ENCODE results near the gene SPDEF.
A peak's percentile ranks its signal among the peaks of the same experiment; 100 is the strongest.

Gene SPDEF

DNA sequence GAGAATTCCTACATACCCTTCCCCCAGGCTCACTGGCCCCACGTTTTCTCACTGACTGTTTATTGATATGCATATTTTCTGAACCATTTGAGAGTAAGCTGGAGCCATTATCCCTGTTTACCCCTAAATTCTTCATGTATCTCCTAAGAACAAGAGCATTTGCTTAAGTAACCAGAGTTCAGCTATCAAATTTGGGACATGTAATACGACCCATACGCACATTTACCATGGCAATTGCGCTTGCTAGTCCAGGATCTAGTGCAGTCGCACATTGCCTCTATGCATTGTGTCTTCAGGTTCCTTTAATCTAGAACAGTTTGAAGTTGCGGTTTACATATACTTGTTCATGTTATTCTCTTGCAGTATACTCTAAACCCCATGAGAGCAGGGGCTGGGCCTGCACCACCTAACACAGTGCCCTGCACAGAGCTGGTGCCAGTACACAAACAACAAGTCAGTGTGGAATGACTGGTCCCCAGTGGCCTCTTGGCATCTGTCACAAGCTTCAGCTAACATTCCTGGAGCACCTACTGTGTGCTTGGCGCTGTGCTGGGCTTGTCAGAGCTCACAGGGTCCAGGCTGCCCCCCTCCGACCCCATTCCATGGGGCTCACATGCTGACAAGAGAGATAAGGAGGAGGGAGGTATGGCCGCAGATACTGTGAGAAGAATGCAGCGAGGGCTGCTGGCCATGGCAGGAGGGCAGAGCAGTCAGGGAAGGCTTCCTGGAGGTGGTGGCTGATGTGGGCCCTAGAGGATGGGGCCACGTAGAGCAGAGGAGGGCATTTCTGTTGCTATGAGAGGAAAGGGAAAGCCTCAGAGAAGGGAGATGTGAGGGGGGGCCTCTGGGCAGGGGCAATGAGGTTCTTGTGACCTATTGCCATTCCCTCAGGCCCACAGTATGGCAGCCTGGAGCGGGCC is 28.1 kb downstream of the SPDEF start:
- no peak for ATAC-seq
- TF ChIP-seq, protein P1, sequence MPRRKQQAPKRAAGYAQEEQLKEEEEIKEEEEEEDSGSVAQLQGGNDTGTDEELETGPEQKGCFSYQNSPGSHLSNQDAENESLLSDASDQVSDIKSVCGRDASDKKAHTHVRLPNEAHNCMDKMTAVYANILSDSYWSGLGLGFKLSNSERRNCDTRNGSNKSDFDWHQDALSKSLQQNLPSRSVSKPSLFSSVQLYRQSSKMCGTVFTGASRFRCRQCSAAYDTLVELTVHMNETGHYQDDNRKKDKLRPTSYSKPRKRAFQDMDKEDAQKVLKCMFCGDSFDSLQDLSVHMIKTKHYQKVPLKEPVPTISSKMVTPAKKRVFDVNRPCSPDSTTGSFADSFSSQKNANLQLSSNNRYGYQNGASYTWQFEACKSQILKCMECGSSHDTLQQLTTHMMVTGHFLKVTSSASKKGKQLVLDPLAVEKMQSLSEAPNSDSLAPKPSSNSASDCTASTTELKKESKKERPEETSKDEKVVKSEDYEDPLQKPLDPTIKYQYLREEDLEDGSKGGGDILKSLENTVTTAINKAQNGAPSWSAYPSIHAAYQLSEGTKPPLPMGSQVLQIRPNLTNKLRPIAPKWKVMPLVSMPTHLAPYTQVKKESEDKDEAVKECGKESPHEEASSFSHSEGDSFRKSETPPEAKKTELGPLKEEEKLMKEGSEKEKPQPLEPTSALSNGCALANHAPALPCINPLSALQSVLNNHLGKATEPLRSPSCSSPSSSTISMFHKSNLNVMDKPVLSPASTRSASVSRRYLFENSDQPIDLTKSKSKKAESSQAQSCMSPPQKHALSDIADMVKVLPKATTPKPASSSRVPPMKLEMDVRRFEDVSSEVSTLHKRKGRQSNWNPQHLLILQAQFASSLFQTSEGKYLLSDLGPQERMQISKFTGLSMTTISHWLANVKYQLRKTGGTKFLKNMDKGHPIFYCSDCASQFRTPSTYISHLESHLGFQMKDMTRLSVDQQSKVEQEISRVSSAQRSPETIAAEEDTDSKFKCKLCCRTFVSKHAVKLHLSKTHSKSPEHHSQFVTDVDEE (CRISPR knock-in tag; IDR thresholded peaks at IDR 0.05): no peak
- TF ChIP-seq, protein P2, sequence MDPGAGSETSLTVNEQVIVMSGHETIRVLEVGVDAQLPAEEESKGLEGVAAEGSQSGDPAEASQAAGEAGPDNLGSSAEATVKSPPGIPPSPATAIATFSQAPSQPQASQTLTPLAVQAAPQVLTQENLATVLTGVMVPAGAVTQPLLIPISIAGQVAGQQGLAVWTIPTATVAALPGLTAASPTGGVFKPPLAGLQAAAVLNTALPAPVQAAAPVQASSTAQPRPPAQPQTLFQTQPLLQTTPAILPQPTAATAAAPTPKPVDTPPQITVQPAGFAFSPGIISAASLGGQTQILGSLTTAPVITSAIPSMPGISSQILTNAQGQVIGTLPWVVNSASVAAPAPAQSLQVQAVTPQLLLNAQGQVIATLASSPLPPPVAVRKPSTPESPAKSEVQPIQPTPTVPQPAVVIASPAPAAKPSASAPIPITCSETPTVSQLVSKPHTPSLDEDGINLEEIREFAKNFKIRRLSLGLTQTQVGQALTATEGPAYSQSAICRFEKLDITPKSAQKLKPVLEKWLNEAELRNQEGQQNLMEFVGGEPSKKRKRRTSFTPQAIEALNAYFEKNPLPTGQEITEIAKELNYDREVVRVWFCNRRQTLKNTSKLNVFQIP (CRISPR knock-in tag; IDR thresholded peaks at IDR 0.05; ENCODE audit: borderline replicate concordance, low read depth): no peak
- TF ChIP-seq ZC3H10 (CRISPR knock-in tag; IDR thresholded peaks at IDR 0.05) (no peak), OSR1 (CRISPR knock-in tag; IDR thresholded peaks at IDR 0.05) (no peak)

DNA sequence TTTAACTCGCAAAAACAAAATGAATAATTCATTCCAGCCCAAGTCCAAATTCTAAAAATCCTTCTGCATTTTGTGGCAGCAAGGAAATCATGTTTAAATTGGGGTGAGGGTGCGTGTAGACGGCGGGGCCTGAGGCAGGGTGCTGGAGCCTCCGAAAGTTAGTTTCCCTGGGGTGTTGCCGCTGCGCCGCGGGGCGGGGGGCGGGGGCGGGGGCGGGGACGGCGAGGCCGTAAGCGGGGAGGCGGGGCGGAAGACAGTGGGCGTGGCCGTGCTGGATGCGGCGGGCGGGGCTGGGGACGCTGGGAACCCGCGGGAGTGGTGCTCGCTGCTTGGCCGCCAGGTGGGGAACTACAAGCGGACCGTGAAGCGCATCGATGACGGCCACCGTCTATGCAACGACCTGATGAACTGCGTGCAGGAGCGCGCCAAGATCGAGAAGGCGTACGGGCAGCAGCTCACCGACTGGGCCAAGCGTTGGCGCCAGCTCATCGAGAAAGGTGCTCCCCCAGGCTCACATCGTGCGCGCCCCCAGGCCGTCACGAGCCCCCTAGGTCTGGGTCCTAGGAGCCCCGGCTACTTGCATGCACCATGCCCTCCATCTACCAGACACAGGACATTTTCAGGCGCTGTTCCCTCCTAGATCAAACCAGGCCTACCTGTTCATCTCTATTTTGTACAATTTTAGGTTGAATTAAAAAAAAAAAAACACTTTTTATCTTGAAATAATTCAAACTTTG is 29.0 kb downstream of the SPDEF start:
- TF ChIP-seq, protein P1 (CRISPR knock-in tag; IDR thresholded peaks at IDR 0.05): no peak
- TF ChIP-seq ZNF565 (CRISPR knock-in tag; conservative IDR thresholded peaks at IDR 0.05; ENCODE audit: low read depth) (no peak), ZNF8 (CRISPR knock-in tag; IDR thresholded peaks at IDR 0.05) (no peak), PPARA (CRISPR knock-in tag; IDR thresholded peaks at IDR 0.05; ENCODE audit: borderline replicate concordance) (no peak), ZNF70 (CRISPR knock-in tag; IDR thresholded peaks at IDR 0.05) (no peak), ISL1 (CRISPR knock-in tag; IDR thresholded peaks at IDR 0.05) (no peak), ZFP30 (CRISPR knock-in tag; IDR thresholded peaks at IDR 0.05) (no peak), ZC3H10 (CRISPR knock-in tag; IDR thresholded peaks at IDR 0.05) (no peak), RARB (CRISPR knock-in tag; IDR thresholded peaks at IDR 0.05) (no peak), ESRRG (CRISPR knock-in tag; IDR thresholded peaks at IDR 0.05) (no peak), TCF4 (CRISPR knock-in tag; IDR thresholded peaks at IDR 0.05; ENCODE audit: borderline replicate concordance) (no peak), GLIS3 (CRISPR knock-in tag; IDR thresholded peaks at IDR 0.05) (no peak), SNAI2 (CRISPR knock-in tag; IDR thresholded peaks at IDR 0.05) (no peak), CSDC2 (CRISPR knock-in tag; IDR thresholded peaks at IDR 0.05) (no peak), TOX (CRISPR knock-in tag; IDR thresholded peaks at IDR 0.05; ENCODE audit: borderline replicate concordance) (no peak)
- TF ChIP-seq, protein P3, sequence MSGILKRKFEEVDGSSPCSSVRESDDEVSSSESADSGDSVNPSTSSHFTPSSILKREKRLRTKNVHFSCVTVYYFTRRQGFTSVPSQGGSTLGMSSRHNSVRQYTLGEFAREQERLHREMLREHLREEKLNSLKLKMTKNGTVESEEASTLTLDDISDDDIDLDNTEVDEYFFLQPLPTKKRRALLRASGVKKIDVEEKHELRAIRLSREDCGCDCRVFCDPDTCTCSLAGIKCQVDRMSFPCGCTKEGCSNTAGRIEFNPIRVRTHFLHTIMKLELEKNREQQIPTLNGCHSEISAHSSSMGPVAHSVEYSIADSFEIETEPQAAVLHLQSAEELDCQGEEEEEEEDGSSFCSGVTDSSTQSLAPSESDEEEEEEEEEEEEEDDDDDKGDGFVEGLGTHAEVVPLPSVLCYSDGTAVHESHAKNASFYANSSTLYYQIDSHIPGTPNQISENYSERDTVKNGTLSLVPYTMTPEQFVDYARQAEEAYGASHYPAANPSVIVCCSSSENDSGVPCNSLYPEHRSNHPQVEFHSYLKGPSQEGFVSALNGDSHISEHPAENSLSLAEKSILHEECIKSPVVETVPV (CRISPR knock-in tag; IDR thresholded peaks at IDR 0.05): no peak
- TF ChIP-seq, protein P4, sequence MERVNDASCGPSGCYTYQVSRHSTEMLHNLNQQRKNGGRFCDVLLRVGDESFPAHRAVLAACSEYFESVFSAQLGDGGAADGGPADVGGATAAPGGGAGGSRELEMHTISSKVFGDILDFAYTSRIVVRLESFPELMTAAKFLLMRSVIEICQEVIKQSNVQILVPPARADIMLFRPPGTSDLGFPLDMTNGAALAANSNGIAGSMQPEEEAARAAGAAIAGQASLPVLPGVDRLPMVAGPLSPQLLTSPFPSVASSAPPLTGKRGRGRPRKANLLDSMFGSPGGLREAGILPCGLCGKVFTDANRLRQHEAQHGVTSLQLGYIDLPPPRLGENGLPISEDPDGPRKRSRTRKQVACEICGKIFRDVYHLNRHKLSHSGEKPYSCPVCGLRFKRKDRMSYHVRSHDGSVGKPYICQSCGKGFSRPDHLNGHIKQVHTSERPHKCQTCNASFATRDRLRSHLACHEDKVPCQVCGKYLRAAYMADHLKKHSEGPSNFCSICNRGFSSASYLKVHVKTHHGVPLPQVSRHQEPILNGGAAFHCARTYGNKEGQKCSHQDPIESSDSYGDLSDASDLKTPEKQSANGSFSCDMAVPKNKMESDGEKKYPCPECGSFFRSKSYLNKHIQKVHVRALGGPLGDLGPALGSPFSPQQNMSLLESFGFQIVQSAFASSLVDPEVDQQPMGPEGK (CRISPR knock-in tag; IDR thresholded peaks at IDR 0.05; ENCODE audit: borderline replicate concordance): no peak
- peak; percentile 96 for ATAC-seq
